Breast epithelium (tissue), 3 donors: Measurements from ENCODE around the gene ZNF20.

Experiments
- CTCF ChIP-seq, 3 donors: fragments of 450-650 bp; IDR thresholded peaks; one replicate each; pipeline ENCODE4 v1.5.1; 2016 to 2017; ENCODE audit warnings: antibody characterized with exemption in 3 of 3, mild to moderate bottlenecking in 3 of 3, moderate library complexity in 3 of 3
- POLR2AphosphoS5 ChIP-seq, 3 donors: sonication (generic); formaldehyde crosslinking; IDR thresholded peaks; one replicate each; pipeline ENCODE4 v1.6.1; 2017; ENCODE audit warnings: antibody characterized with exemption in 3 of 3

GRCh38 chr19:12141405-12141736 is 1.2 kb upstream of the ZNF20 start:
- TF ChIP-seq CTCF (IDR thresholded peaks at IDR 0.05): no peak
- TF ChIP-seq POLR2AphosphoS5 (IDR thresholded peaks at IDR 0.05): no peak
